ENCODE data around the gene AS3MT.
"Not testable (repeated sequence)": the region's sequence is repeated elsewhere in the genome, so short reads cannot be mapped to it uniquely, and the experiment has no call there.

AS3MT gene, protein sequence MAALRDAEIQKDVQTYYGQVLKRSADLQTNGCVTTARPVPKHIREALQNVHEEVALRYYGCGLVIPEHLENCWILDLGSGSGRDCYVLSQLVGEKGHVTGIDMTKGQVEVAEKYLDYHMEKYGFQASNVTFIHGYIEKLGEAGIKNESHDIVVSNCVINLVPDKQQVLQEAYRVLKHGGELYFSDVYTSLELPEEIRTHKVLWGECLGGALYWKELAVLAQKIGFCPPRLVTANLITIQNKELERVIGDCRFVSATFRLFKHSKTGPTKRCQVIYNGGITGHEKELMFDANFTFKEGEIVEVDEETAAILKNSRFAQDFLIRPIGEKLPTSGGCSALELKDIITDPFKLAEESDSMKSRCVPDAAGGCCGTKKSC

DNA sequence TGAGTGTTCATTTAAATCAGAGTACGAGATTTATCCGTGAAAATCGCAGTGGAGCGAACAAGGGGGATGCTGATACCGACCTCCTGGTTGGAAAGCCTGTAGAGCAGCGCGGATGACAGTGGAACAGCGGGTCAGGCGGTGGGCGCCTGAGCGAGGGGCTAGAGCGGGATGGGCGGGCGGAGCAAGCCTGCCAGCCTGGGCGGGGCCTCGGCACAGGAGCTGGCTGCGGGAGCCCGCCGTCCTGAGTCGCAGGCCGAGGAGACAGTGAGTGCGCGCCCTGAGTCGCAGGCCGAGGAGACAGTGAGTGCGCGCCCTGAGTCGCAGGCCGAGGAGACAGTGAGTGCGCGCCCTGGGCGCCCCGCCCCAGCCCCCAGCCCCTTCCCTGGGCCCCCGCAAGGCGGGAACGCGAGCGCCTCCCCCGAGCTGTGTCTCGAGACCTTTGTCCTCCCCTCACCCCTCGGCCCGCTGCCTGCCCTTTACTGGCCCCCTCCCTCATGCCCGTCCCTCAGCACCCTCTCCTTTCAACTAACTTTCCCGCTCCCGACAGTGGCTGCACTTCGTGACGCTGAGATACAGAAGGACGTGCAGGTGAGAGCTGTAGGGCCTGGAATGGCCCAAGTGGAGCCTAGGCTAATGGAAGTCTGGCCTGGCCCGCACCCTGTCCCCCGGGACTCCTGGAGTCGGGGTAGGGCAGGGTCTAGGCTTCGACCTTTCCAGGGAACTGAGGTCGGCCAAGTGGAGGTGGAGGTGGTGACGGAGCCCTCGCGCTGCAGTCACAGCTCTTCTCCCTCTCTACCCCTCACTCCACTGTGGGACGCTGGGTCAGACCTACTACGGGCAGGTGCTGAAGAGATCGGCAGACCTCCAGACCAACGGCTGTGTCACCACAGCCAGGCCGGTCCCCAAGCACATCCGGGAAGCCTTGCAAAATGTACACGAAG is at the start of gene AS3MT:
Gene AS3MT (plus strand): TSS at position 213 of the 941 bp plus-strand sequence. CDS start 123 bp downstream, at position 336.
- no peak for DNase-seq

DNA sequence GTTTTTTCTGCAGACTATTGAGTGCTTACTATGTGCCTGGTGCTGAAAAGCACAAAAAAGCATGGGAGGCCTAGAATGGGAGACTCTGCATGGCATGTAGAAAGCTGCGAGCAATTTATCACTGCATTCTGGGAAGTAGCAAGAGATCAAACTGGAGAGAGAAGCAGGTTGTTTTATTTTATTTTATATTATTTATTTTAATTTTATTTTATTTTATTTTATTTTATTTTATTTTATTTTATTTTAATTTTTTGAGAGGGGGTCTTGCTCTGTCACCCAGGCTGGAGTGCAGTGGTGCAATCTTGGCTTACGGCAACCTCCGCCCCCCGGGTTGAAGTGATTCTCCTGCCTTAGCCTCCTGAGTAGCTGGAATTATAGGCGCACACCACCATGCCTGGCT is 49.3 kb upstream of the AS3MT start:
- not testable (repeated sequence) for DNase-seq

GRCh38 chr10:102822222-102822621 is 47.0 kb upstream of the AS3MT start:
- no peak for DNase-seq

GRCh38 chr10:102824664-102825063 is 44.6 kb upstream of the AS3MT start:
- DNase-seq, result no peak

DNA sequence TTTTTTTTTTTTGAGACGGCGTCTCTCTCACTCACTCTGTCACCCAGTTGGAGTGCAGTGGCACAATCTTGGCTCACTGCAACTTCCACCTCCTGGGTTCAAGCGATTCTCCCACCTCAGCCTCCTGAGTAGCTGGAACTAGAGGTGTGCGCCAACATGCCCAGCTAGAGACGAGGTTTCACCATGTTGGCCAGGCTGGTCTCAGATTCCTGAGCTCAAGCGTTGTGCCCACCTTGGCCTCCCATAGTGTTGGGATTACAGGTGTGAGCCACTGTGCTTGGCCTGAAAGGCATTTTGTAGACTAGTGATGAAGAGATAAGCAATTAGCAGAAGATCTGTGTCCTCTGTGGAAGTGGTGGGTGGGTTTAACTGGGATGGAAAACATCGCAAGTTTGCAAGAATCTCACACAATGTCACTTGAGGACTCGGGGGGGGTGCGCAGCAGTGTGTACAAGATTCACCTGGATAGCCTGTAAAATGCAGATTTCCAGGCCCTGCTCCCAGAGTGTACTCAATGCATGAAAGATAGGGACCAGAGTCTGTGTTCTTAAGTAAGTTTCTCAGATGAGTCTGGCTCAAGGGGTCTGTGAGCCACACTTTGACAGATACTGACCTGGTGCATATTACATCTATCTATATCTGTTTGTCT is 43.0 kb upstream of the AS3MT start:
- DNase-seq, result no peak

- DNase-seq, result no peak
Measured at GRCh38 chr10:102827597-102827975, 41.7 kb upstream of the AS3MT start.

GRCh38 chr10:102831322-102832071 is 37.8 kb upstream of the AS3MT start:
- DNase-seq, result no peak

- DNase-seq, result no peak
Measured at GRCh38 chr10:102832248-102832647, 37.0 kb upstream of the AS3MT start.

DNA sequence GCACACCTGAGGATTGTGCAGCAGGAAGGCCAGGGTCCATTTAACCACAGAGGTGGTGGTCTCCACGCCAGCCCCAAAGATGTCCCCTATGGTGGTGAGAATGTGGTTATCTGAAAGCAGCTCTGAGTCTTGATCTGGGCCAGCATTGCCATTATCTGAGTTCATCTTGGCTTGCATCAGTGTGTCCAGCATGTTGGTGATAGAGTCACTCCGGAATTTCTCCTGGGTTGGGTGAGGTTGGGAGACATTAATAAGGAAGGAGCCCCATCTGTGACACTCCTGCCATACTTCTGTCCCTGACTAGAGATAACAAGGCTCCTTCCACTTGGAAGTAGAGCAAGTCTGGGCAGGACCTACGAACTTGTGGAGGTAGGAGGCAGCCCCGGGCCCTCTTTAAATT is 36.3 kb upstream of the AS3MT start:
- DNase-seq, result no peak

DNA sequence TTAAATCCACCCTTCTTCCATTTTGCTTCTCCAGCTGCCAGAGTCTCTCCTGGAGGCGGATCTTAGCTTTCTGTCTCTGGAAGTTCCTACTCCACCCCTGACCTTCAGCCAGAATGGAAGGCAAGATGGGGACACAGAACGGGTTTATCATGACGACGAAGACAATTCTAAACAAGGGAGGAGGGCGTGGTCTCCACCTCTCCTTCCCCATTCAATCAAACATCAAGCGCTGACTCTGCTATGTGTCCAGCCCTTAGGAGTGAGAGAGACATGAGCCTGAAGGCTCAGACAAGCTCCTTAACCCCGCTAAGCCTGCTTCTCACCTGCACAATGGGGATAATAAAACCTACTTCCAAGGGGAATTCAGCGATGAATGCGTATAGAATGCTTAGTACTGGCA is 35.1 kb upstream of the AS3MT start:
- DNase-seq, result no peak

DNA sequence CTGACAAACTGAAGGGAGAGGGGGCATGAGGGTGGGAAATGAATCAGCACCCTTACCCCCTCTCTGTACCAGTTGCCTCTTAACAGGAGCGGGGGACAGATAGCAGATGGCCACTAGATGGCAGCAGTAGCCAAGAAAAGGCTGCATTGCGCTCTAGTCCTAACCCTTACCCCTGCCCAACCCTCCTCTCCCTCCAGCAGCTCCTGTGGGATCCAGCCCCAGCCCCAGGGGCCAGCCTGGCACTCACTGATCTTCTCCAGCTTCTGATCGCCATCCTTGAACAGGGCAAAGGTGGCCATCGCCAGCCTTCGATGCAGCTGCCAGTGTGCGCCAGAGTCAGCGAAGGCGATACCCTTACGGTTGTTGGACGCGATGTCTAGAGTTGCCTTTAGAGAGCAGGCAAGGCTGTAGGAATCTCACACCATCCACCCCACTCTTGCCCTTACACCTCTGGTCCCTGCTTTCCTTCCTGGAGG is 34.2 kb upstream of the AS3MT start:
- peak; percentile 77 for DNase-seq

- DNase-seq, result no peak
Measured at GRCh38 chr10:102837230-102837721, 32.0 kb upstream of the AS3MT start, which contains the start of gene CYP17A1. CYP17A1 (minus strand) TSS chr10:102837413; CDS start chr10:102837361, 52 bp downstream.

- DNase-seq, result not testable (repeated sequence)
Measured at GRCh38 chr10:102838276-102838927, 30.9 kb upstream of the AS3MT start.

DNA sequence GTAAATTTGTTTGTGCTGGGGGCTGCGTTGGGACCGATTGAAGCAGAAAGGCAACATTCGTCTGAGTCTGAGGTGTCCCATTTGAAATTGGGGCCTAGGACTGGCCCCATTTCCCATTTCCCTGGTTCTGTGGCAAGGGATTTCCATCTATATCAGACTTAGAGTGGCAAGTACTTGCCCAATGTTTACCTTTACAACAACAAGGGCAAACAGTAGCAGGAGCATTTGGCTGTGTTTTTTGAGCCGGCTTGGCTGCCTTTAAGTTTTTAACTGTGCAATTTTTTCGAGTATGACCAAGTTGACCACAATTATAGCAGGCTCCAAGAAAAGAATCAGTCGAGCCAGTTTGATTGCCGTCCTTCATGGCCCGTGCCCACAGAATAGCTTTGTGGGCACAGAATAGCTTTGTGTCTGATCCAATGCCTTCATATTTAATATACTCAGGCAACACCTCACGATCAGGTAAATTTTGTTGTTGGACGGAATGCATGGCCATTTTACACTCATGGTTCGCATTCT is 27.4 kb upstream of the AS3MT start:
- no peak for DNase-seq

DNA sequence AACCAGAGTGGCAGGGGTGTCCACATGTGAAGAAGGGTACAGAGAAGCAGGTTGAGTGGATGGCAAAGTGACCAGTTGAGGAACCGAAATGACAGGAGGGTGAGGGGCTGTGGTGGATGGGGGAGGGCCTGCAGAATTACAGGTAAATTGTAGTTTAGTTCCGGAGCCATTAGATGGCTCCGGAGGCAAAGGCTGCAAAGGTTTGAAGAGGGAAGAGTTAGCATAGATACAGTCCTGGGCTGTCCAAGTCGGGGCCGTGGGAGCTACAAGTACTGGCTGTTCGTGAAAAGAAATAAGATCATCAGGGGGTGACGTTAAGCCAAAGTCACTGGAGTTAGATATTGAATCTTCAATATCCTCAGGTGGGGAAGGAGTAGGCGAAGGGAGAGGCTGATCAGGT is 26.1 kb upstream of the AS3MT start:
- not testable (repeated sequence) for DNase-seq

GRCh38 chr10:102844190-102844776 is 25.0 kb upstream of the AS3MT start:
- not testable (repeated sequence) for DNase-seq

GRCh38 chr10:102845352-102845902 is 23.8 kb upstream of the AS3MT start:
- no peak for DNase-seq

DNA sequence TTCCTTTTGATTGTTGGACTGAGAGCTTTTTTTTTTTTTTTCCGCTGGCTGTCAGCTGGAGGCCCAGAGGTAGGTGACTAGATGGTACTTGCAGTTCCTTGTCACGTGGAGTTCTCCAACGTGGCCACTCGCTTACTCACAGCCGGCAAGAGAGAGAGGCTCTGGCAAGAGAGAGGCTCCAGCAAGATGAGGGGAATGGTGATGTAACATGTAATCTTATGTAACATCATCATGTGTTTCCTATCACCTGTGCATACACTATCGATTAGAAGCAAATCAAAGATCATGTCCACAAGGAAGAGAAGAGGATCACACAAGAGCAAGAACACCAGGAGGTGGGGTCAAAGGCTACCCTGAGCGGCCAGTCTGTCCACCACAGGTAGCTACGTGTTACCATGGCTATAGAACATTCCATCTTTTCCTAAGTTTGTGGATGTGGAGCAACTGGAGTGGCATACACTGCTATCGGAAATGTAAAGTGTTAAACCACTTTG is 19.2 kb upstream of the AS3MT start:
- DNase-seq, result no peak

GRCh38 chr10:102853237-102853636 is 16.0 kb upstream of the AS3MT start:
- DNase-seq, result not testable (repeated sequence)

- DNase-seq, result not testable (repeated sequence)
Measured at GRCh38 chr10:102855731-102856436, 13.4 kb upstream of the AS3MT start.

Measured in activated CD8-positive, alpha-beta memory T cell treated with anti-CD3 and anti-CD28 coated beads, Interleukin-2, amount 50 U/mL, for 4 hours (primary cell).